NCI-H1048 (cell line): ENCODE measurements around the gene CNRIP1.
A peak's percentile ranks its signal among the peaks of the same experiment; 100 is the strongest.

ENCODE experiments used
- DNase-seq: peaks from one replicate; lab custom pipeline; 2025; lab: John Stamatoyannopoulos, UW

CNRIP1 gene

GRCh38 chr2:68292108-68292710, 27.5 kb downstream of the CNRIP1 start:
- no peak for DNase-seq

- no peak for DNase-seq
These were observed 28.4 kb downstream of the CNRIP1 start for GRCh38 chr2:68291314-68291713.

- no peak for DNase-seq
These were observed 28.8 kb downstream of the CNRIP1 start for GRCh38 chr2:68290901-68291300.

GRCh38 chr2:68287580-68288441, 31.9 kb downstream of the CNRIP1 start:
- no peak for DNase-seq

GRCh38 chr2:68284896-68285295, 34.9 kb downstream of the CNRIP1 start:
- no peak for DNase-seq

- no peak for DNase-seq
These were observed 36.3 kb downstream of the CNRIP1 start for GRCh38 chr2:68283419-68283812.

GRCh38 chr2:68282811-68283418, 36.8 kb downstream of the CNRIP1 start:
- DNase-seq: no peak

- no peak for DNase-seq
These were observed 39.0 kb downstream of the CNRIP1 start for GRCh38 chr2:68280796-68281195.

- DNase-seq: no peak
These were observed 39.4 kb downstream of the CNRIP1 start for GRCh38 chr2:68280348-68280747.

GRCh38 chr2:68279691-68280090, 40.1 kb downstream of the CNRIP1 start:
- no peak for DNase-seq

GRCh38 chr2:68278169-68278568, 41.6 kb downstream of the CNRIP1 start:
- DNase-seq: no peak

GRCh38 chr2:68274022-68274421, 45.7 kb downstream of the CNRIP1 start:
- DNase-seq: no peak

GRCh38 chr2:68272246-68272994, 47.3 kb downstream of the CNRIP1 start:
- no peak for DNase-seq

- no peak for DNase-seq
These were observed 53.1 kb downstream of the CNRIP1 start for GRCh38 chr2:68266655-68267054.

GRCh38 chr2:68263632-68264031, 56.1 kb downstream of the CNRIP1 start:
- DNase-seq: no peak

GRCh38 chr2:68258851-68259250, 60.9 kb downstream of the CNRIP1 start:
- no peak for DNase-seq

- no peak for DNase-seq
These were observed 63.7 kb downstream of the CNRIP1 start for GRCh38 chr2:68256093-68256450.

- no peak for DNase-seq
These were observed 66.3 kb downstream of the CNRIP1 start for GRCh38 chr2:68253219-68254068.

GRCh38 chr2:68252400-68253218, 67.1 kb downstream of the CNRIP1 start, which contains the start of gene PPP3R1:
Gene PPP3R1 (minus strand): TSS chr2:68252532. CDS start chr2:68252127, 405 bp downstream.
- DNase-seq: peak; percentile 86

GRCh38 chr2:68251855-68252399, 67.8 kb downstream of the CNRIP1 start:
- DNase-seq: no peak
